Activated CD4-positive, CD25-positive, alpha-beta regulatory T cell treated with anti-CD3 and anti-CD28 coated beads, Interleukin-2, amount 50 U/mL, for 72 hours (primary cell): Measurements from ENCODE around the gene GNAQ.

Source experiments
- DNase-seq: peaks from one replicate; pipeline ENCODE4 v3.0.0; 2021

The GNAQ gene

DNA sequence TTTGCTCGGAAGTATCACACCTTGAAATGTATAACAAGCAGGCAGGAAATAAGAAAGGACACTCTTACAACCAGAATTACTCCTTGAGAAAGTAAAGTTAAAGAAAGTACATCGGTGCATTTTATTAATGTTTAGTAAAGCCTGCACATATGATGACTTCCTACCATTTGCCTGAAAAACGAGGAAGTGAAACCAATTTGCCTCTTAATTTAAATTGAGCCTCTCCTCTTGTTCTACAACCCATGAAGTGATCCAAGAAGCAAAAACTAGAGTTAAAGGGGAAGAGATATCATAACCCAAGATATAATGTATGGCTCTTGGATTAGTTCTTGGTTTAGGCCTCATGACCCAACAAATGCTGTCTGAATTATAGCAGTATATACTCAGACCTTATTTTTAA, 95.6 kb downstream of the GNAQ start:
- DNase-seq: no peak

- DNase-seq: no peak
Observed at GRCh38 chr9:77935211-77935610, 96.4 kb downstream of the GNAQ start.

DNA sequence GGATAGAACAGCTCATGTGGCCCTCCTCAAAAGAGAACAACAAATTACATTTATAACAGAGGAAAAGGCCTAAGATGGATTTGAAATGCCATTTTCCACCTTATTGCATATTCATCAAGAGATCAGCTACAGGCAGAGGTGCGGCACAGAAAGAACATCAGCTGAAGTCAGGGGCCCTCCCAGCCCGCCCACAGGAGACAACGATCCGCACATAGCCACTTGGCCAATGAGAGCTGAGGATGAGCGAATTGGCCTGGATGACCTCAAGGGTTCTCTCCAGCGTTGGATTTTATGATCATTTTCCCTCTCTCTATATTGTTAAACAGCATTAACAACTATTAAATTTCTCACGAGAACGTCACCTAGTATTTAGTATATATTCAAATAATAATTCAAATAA, 97.6 kb downstream of the GNAQ start:
- no peak for DNase-seq

- DNase-seq: no peak
Observed at GRCh38 chr9:77933019-77933418, 98.6 kb downstream of the GNAQ start.

- no peak for DNase-seq
Observed at GRCh38 chr9:77929942-77930341, 101.7 kb downstream of the GNAQ start.

DNA sequence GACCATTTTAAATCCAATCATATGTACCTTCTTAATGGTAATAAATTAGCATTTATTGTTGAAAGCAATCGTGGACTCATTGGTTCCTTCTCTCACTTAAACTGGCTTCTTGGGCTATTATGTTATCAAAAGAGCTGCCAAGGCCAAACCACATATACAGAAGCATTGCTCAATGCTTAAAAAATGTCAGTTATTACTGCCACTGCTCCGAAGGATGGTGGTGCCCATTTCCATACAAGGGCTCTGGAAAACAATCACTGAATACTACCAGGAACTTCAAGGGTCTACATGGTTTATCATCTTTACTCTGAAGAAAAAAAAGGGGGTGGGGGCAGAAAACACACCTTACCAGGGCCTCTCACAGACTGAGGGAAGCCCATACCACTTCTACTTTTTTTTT, 104.3 kb downstream of the GNAQ start:
- no peak for DNase-seq

DNA sequence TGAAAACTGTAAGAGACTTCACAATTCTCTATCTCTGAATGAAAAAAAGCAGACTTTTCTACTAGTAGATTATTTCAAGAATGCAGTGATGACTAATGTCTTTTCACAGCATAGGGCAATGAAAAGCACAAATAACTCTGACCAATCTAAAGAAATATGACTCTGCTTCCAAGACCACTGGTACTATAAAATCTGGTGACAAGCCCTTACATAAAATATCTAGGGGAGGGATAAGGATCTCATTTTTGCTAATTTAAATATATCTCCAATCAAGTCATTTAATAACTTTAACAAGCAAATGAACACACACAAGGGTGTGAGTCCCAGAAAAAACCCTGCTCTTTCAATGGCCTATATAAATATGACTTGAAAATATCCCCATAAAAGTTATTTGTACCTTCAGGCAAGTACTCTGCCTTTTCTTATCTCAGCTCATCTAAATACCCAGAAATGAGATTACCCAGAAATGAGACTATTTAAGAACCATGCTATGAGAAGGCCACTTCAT, 105.2 kb downstream of the GNAQ start:
- DNase-seq: no peak

GRCh38 chr9:77922591-77922990, 109.0 kb downstream of the GNAQ start:
- no peak for DNase-seq

DNA sequence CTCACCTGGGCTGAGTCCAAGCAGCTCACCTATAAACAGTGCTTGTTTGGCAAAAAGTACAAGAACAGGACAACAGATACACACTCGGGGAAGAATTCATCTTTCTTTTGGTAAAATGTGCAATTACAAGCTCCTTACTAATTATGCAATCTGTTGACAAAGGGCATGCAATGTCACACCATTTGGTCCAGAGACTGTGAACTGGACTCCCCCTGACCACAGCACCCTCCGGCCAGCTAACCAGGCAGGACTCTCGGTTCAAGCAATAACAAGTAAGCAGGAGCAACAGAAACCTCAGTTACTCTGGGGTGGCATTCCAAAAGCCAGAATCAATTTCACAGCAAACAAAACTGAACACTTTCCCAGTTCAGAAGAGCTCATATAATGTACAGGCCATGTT, 113.8 kb downstream of the GNAQ start:
- no peak for DNase-seq

- no peak for DNase-seq
Observed at GRCh38 chr9:77916820-77917219, 114.8 kb downstream of the GNAQ start.

- no peak for DNase-seq
Observed at GRCh38 chr9:77916410-77916819, 115.2 kb downstream of the GNAQ start.

GRCh38 chr9:77915744-77916143, 115.9 kb downstream of the GNAQ start:
- DNase-seq: no peak

DNA sequence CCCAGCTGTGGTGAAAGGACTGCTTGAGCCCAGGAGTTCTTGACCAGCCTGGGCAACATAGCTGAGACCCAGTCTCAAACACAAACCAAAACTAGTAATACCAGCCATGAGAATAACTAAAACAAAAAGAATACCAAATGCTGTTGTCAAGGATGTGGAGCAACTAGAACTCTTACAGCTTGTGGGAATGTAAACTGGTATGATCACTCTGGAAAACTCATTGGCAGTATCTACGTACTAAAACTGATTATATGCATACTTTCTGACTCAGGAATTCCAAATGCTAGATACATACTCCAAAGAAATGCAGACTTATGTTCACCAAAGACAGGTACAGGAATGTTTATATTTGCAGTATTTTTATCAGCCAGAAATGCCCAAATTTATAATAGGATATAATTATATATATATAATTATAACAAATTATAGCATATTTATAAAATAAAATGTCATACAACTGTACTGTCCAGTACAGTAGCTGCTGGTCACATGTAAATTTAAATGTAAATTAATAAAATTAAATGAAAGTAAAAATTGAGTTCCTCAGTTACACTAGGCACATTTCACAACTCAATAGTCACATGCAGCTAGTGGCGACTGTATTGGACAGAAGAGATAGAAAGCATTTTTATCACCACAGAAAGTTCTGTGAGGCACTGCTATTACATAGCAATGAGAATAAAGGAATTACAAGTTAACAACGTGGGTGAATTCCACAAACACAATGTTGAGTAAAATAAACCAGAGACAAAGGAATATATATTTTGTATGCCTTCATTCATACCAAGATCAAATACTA, 118.5 kb downstream of the GNAQ start:
- DNase-seq: no peak

- DNase-seq: no peak
Observed at GRCh38 chr9:77911928-77912327, 119.7 kb downstream of the GNAQ start.

GRCh38 chr9:77910194-77910621, 121.4 kb downstream of the GNAQ start:
- no peak for DNase-seq

GRCh38 chr9:77909306-77909705, 122.3 kb downstream of the GNAQ start:
- DNase-seq: no peak

DNA sequence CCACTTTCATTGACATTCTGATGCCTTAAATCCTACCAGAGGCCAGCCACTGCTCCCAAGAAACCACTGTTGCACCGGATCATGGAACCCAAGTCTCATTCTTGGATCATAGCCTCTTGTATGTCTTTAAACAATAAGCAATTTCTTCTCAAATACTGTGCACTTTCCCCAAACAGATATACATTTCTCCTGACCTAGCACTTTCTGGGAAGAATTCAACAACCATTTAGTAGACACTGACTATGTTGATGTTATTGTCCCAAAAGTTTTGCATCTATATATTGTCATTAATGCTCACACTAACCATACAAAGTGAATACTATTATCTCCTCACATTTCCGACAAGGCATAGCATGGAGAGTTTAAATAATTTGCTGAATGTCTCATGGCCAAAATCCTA, 123.3 kb downstream of the GNAQ start:
- DNase-seq: no peak

DNA sequence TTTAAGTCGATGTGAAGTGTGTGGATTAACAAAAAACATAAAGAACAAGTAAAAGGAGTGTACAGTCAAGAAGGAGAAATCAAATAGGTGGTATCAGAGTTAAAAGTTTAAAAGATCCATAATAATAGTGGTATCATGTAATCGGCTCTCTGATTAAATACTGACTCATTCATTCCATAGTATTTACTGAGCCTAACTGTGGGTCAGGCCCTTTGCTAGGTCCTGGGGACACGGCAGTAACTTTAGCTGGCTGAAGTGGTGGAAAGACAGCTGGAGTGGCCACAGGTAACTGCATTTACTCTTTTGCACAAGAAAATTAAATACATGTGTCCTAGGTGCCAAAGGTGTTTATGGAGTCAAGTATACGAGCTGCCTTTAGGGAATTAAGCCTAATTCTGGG, 124.0 kb downstream of the GNAQ start:
- DNase-seq: no peak

GRCh38 chr9:77906991-77907390, 124.6 kb downstream of the GNAQ start:
- DNase-seq: no peak

DNA sequence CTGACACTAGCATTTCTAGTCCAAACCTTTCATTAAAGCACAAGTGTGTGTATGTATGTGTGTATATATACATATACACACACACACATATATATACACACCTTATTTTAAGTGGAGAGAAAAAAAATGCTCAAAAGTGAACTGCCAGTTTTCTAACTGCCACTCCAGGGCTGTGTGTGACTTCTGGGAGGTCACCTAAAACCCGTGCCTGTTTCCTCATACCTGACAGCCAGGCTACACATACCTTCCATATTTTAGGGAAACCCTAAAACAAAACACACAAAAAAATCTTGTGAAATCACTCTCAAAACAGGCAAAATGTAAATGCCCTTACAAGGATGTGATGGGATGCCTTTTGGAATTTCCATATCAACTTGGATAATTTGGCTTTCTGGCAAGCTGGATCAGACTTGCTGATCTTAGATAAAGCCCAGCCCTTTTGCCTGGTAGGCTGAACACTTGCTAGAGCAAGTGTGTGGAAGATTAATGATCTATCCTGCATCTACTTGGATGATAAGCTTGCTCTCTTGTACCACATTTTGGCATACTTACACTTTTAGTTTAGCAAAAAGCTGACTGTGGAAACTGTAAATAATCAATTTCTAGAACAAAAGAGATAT, 127.8 kb downstream of the GNAQ start:
- no peak for DNase-seq

DNA sequence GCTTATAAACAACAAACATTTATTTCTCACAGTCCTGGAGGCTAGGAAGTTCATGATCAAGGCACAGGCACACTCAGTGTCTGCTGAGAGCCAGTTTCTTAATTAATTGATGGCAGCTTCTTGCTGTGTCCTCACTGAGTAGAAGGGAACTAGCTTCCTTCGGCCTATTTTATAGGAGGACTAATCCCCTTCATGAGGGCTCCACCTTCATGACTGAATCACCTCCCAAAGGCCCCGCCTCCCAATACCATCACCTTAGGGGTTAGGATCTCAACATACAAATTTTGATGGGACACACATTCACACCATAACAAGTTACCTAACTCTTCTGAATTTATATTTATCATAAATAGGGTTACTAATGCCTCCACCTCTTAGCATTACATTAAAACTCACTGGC, 129.8 kb downstream of the GNAQ start:
- DNase-seq: no peak

GRCh38 chr9:77901018-77901417, 130.6 kb downstream of the GNAQ start:
- DNase-seq: no peak

- no peak for DNase-seq
Observed at GRCh38 chr9:77899679-77900354, 131.8 kb downstream of the GNAQ start.

GRCh38 chr9:77898864-77899263, 132.7 kb downstream of the GNAQ start:
- DNase-seq: no peak
